HG03521 (cell line): ENCODE measurements around the gene ATG9A.
A peak's percentile ranks its signal among the peaks of the same experiment; 100 is the strongest.
"Not testable (repeated sequence)": the region's sequence is repeated elsewhere in the genome, so short reads cannot be mapped to it uniquely, and the experiment has no call there.

Source experiments
- ATAC-seq: cut with Tn5 transposase; IDR thresholded peaks from one replicate; pipeline ENCODE4 v1.9.1; 2021; ENCODE audit warnings: mild to moderate bottlenecking, moderate library complexity; ENCODE audit not compliant: unreplicated experiment

Gene ATG9A

DNA sequence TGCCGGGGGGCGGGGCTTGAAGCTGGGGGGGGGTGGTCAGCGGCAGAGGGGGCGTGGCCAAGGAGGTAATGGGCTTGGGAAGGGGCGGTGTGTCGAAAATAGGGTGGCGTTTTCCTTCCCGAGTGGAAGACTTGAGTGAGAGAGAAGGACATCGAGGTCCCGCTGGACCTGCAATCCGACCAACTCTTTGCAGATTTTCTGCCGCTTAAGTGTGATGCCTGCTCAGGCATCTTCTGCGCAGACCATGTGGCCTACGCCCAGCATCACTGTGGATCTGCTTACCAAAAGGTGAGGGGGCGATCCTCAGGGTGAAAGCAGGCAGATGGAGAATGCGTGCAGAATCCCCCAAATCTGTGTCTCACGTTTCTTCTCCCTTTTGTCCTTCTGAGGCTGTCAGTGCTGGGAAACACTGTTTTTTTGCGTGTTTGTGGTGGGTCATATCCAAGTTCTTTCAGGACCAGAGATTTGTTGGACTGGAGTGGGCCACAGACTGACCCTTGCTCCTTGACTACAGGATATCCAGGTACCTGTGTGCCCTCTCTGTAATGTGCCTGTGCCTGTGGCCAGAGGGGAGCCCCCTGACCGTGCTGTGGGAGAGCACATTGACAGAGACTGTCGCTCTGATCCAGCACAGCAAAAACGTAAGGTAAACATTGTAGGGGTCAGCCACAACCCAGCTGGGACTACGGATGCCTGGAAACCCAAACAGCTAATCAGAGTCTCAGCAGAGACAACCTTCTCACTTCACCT lies 22.1 kb downstream of the ATG9A start:
- no peak for ATAC-seq

DNA sequence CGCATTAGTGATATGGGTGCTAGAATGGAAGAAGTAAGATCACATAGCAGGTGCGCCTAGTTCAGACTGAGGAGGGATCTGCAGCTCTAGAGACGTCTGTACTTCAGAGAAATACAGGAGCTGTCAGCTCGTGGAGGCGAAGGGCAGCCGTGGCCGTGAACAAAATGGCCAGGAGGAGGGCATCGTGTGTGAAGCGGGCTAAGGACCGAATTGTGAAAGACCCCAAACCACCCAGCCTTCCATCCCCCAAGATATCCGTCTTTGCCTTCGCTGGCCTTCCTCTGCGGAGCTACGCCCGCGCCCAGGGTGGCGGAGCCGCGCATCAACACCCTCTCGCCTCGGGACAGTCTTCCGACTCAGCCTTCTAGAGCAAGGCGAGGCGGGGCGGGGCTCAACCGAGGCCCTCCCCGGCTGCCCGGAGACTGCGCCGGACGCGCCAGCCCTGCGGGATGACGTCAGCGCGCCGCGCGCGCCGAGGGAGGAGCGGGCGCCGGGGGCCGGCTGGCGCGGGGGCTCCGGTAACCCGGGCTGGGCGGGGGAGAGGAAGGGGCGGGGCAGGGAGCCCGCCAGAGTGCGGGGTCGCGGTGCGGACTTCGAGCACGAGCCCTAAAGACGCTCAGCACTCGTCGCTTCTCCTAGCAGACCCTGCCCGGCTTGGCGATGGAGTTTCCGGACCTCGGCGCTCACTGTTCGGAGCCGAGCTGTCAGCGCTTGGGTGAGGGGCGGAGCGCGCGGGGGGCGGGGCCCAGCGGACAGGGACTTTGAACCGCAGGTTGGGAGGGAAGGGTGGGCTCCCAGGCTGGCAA lies 22.9 kb downstream of the ATG9A start, which contains the start of gene ZFAND2B:
ZFAND2B (plus strand) TSS at position 455 of the 806 bp plus-strand sequence; CDS start at position 661, 206 bp downstream.
- ATAC-seq, result peak; percentile 97

DNA sequence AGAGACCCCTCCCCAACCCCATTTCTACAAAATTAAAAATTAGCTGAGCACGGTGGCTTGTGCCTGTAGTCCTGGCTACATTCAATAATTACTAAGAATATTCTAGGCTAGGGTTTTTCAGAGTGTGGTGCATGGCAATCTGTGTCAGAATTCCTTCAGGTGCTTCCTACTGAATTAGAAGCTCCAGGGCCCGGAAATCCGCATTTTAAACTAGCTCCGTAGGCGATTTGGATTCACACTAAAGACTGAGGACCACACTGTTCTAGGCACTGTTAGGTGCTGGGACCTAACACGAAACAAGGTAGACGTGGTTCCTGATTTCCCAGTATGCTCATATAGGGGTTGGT lies 23.5 kb downstream of the ATG9A start:
- no peak for ATAC-seq

DNA sequence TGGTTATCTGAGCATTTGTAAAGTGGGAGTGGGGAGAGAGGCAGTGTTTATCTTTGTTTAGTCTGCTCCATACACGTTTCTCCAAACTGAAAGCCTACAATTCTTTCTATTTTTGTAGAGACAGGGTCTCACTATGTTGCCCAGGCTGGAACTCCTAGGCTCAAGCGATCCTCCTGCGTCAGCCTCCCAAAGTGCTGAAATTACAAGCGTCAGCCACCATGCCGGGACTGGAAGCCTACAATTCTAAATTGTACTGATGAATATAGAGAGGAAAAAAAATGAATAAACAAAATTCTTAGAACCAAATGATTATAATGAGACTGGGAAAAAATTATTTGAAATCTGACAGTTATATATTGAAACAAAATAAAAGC lies 24.3 kb downstream of the ATG9A start:
- no peak for ATAC-seq

DNA sequence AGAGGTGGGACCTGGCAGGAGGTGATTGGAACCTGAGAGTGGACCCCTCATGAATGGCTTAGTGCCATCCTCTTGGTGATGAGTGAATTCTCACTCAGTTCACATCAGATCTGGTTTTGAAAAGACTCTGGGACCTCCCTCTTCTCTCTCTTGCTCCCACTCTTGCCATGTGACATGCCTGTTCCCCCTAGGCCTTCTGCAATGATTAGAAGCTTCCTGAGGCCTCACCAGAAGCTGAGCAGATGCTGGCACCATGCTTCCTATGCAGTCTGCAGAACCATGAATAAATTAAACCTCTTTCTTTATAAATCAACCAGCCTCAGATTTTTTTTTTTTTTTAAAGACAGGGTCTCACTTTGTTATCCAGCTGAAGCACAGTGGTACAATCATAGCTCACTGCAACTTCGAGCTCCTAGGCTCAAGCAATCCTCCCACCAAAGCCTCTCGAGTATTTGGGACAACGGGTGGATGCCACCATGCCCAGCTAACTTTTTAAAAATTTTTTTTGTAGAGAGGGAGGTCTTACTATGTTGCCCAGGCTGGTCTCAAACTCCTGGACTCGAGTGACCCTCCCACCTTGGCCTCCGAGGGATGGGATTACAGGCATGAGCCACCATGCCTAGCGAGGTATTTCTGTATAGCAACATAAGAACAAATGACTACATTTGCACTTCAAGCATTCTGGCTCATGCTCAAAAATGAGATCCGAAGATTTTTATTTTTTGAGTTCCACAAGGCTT lies 24.8 kb downstream of the ATG9A start:
- ATAC-seq, result no peak

DNA sequence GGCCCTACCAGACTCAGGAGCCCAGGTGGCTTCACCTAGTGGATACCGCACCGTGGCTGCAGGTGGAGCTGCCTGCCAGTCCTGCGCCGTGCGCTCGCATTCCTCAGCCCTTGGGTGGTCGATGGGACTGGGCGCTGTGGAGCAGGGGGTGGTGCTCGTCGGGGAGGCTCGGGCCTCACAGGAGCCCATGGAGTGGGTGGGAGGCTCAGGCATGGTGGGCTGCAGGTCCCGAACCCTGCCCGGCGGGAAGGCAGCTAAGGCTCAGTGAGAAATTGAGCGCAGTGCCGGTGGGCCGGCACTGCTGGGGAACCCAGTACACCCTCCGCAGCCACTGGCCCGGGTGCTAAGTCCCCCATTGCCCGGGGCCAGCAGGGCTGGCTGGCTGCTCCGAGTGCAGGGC lies 28.1 kb downstream of the ATG9A start:
- not testable (repeated sequence) for ATAC-seq

DNA sequence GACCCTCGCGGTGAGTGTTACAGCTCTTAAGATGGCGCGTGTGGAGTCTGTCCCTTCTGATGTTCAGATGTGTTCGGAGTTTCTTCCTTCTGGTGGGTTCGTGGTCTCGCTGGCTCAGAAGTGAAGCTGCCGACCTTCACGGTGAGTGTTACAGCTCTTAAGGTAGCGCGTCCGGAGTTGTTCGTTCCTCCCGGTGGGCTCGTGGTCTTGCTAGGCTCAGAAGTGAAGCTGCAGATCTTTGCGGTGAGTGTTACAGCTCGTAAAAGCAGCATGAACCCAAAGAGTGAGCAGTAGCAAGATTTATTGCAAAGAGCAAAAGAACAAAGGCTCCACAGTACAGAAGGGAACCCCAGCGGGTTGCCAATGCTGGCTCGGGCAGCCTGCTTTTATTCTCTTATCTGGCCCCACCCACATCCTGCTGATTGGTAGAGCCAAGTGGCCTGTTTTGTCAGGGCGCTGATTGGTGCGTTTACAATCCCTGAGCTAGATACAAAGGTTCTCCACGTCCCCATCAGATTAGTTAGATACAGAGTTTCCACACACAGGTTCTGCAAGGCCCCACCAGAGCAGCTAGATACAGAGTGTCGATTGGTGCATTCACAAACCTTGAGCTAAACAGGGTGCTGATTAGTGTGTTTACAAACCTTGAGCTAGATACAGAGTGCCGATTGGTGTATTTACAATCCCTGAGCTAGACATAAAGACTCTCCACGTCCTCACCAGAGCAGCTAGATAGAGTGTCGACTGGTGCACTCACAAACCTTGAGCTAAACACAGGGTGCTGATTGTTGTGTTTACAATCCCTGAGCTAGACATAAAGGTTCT lies 28.7 kb downstream of the ATG9A start:
- not testable (repeated sequence) for ATAC-seq

DNA sequence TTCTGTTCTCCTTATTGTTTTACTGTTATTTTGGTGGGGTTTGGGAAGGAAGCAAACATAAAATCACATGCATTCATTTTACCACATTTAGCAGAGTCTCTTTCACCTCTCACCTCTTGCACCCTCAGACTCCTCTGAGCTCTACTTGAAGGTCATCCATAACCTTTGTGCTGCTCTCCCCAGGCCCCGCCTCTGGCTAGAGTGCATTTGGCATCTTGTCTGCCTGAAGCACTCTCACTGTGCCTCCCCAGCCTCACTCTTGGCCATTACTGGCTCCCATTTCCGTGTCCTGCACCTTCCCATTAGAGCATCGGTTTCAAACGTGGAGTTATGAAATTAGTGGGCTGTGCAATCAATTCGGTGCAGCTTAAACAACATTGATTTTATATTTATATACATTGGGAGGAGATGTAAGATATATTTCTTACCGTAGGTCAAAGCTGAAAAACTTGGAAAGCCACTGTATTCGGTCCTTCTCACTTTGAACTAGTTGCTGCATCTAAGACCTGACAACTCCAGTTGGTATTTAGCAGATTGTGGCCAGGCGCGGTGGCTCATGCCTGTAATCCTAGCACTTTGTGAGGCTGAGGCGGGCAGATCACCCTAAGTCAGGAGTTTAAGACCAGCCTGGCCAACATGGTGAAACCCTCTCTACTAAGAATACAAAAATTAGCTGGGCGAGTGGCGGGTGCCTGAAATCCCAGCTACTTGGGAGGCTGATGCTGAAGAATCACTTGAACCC lies 29.8 kb downstream of the ATG9A start:
- ATAC-seq, result no peak

DNA sequence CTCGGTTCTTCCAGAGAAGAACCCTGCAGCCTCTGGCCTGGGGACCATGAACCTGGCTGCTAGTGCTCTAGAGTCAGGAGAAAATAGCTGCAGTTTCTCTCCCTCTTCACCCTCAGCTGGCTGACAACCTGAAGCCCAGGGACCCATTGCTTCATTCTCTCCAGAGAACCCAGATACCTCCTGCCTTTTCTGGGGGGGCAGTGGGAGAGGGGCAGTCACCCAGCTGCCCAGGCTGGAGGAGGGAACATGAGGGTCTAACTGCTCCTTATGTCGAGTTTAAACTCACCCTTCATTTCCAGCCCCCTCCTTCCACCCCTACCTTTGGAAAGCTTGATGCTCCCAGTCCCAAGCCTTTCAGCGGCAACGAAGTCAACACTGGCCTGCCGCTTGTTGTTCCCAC lies 30.5 kb downstream of the ATG9A start:
- ATAC-seq, result no peak

DNA sequence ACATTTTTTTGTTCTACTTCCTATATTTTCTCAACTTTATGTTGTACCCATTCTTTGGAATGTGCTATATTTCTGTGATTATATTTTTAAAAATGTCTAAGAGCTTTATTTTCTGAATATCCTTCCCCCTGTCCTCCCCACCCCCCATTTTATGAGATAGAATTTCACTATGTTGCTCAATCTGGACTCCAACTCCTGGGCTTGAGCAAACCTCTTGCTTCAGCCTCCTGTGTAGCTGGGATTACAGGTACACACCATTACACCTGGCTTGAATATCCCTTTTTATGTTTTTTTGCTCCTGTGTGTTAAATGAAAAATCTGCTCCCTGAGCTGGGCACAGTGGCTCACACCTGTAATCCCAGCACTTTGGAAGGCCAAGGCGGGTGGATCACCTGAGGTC lies 32.0 kb downstream of the ATG9A start:
- ATAC-seq, result no peak

DNA sequence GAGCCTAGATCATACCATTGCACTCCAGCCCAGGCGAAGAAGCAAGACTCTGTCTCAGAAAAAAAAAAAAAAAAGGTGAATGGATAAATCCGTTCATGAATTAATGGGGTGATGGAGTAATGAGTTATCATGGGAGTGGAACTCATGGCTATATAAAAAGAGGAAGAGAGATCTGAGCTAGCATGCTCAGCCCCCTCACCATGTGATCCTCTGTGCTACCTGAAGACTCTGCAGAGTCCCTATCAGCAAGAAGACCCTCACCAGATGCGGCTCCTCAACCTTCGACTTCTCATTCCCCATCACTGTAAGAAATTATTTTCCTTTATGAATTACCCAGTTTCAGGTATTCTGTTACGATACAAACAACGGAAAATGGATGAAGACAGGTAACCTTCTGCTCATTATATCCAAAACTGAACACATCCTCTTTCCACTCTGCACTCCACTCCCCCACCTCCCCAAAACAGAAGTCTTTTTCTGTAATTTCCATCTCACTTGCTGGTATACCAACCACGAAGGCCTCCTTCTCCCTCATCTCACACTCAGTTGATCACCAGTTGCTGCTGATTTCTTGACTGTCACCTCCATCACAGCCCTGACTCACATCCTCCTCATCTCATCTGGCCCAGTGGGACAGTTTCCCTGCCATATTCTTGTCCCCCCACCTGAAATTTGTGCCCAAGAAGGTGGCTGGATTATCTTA lies 42.5 kb downstream of the ATG9A start:
- no peak for ATAC-seq

DNA sequence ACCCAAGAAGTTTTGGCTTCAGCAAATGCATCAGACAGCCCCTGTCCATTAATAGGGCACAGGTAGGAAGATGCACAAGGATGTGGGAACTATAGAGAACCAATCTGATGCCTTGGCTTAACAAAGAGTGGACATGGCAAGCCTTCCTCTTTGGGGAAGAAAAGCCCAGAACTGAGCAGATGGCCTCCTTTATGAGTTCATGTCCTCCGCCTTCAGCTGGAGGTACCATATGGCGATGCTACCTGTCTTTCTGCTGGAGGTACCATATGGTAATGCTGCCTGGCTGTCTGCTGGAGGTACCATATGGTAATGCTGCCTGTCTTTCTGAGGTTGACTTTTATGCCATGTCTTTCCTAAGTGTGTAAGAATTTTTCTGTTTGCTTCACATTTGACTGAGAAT lies 45.3 kb downstream of the ATG9A start:
- ATAC-seq, result no peak

DNA sequence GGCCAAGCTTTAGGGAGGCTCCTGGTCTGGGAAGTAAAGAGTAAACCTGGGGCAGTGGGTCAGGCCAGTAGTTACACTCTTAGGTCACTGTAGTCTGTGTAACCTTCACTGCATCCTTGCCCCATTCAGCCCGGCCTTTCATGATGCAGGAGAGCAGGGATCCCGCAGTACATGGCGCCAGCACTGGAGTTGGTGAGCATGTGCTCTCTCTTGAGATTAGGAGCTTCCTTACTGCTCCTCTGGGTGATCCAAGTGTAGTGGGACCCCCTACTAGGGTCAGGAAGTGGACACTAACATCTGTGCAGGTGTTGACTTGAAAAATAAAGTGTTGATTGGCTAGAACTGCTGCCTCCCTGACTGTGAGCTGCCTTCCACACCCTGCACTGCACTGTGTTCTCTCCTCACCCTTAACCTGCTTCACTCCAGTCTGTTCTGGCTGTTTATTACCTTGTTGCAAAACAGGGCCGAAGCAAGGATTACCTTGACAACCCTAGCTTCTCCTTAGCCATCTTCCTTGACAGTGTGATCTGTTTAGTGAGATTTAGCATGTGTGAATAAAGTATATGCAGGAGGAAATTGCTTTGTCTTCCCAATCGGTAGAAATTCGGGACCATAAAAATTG lies 46.2 kb downstream of the ATG9A start:
- no peak for ATAC-seq

DNA sequence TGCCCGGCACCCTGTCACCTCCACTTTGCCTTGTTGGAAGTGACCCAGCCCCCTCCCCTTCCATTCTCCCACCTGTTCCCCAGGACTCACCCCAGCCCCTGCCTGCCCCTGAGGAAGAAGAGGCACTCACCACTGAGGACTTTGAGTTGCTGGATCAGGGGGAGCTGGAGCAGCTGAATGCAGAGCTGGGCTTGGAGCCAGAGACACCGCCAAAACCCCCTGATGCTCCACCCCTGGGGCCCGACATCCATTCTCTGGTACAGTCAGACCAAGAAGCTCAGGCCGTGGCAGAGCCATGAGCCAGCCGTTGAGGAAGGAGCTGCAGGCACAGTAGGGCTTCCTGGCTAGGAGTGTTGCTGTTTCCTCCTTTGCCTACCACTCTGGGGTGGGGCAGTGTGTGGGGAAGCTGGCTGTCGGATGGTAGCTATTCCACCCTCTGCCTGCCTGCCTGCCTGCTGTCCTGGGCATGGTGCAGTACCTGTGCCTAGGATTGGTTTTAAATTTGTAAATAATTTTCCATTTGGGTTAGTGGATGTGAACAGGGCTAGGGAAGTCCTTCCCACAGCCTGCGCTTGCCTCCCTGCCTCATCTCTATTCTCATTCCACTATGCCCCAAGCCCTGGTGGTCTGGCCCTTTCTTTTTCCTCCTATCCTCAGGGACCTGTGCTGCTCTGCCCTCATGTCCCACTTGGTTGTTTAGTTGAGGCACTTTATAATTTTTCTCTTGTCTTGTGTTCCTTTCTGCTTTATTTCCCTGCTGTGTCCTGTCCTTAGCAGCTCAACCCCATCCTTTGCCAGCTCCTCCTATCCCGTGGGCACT lies 46.9 kb downstream of the ATG9A start:
- ATAC-seq, result no peak

DNA sequence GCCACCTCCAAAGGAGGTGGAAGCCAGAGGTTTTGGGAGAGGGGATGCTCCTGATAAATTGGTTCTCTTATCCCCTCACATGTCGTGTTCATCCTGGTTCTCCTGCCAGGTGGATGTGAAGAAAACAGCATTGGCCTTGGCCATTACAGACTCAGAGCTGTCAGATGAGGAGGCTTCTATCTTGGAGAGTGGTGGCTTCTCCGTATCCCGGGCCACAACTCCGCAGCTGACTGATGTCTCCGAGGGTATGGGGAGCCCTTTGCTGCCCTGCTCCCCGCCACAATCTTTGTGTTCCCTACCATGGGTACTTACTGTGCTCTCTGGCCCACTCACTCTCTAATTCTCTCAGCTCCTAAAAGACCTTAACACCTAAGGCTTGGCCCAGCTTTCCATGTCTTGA lies 47.9 kb downstream of the ATG9A start:
- ATAC-seq, result no peak

DNA sequence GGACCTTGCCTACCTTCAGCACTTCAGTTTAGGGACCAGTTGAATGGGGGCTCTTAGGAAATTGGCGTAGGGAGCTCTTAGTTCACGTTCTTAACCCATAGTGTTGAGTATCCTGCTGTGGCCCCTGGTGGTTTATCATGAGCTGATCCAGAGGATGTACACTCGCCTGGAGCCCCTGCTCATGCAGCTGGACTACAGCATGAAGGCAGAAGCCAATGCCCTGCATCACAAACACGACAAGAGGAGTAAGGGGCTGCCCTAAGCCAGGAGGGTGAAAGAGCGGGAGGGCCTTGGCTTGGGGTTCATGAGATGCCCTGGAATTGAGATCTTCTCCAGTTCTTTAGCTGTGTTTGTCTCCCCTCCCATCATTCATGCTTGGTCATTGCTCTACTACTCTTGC lies 48.5 kb downstream of the ATG9A start:
- ATAC-seq, result no peak

DNA sequence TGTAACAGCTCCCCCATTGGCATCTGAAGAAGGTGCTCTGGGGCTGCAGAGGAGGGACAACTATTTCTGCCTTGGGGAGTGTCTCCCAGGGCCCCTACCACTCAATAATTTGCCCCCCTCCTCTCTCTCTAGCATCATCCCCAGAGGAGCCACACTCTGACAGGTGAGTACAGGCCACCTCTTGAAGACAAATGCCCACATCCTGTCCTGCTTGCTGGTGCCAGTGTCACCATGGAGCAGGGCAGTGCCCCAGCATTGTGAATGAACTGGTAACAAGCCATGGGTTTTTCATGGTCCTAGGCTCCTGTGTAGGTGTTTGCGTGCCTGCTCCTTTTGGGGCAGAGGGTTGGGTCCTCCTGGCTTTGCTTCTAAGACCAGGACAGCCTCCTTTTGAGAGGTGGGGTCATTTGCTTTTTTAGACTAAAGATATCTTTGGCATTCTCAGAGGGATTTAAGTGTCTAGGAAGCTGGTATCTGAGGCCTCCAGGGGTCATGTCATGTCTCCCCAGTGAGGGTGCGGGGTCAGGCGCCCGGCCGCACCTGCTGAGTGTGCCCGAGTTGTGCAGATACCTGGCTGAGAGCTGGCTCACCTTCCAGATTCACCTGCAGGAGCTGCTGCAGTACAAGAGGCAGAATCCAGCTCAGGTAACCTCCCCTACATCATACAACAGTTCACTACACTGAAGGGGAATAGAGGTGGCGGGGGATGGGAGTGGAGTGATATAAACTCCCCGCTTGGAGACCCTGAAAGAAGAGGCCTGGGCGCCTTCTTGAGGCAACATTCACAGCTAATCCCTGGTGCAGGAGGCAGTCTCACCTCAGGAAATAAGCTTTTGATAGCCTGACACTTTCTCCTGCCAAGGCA lies 49.6 kb downstream of the ATG9A start:
- no peak for ATAC-seq
